ENCODE results near the gene CLPX. TPM values are rescaled to one million over a fixed set of nuclear protein-coding genes. Genes with fewer than 3 reads are reported as not detected.

The CLPX gene
- total RNA-seq, 1 donor from 2014 or later: 45.3 TPM

GRCh38 chr15:65209701-65210643, 24.8 kb upstream of the CLPX start:
- DNase-seq (ENCODE audit: low read depth): no peak
- Histone ChIP-seq H3K36me3 (ENCODE audit: control insufficient read depth, insufficient read depth, low read length) (no peaks in the 10 kb centered on the region), H3K27me3 (ENCODE audit: control insufficient read depth, insufficient read depth, low read length) (no peaks in the 10 kb centered on the region), H3K4me3 (ENCODE audit: low read depth, low read length) (no peak overlapping the region)
- TF ChIP-seq, protein P1, sequence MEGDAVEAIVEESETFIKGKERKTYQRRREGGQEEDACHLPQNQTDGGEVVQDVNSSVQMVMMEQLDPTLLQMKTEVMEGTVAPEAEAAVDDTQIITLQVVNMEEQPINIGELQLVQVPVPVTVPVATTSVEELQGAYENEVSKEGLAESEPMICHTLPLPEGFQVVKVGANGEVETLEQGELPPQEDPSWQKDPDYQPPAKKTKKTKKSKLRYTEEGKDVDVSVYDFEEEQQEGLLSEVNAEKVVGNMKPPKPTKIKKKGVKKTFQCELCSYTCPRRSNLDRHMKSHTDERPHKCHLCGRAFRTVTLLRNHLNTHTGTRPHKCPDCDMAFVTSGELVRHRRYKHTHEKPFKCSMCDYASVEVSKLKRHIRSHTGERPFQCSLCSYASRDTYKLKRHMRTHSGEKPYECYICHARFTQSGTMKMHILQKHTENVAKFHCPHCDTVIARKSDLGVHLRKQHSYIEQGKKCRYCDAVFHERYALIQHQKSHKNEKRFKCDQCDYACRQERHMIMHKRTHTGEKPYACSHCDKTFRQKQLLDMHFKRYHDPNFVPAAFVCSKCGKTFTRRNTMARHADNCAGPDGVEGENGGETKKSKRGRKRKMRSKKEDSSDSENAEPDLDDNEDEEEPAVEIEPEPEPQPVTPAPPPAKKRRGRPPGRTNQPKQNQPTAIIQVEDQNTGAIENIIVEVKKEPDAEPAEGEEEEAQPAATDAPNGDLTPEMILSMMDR (IDR thresholded peaks at IDR 0.05; ENCODE audit: insufficient read depth, low read length, severe bottlenecking): no peak
- FAIRE-seq: no peak

DNA sequence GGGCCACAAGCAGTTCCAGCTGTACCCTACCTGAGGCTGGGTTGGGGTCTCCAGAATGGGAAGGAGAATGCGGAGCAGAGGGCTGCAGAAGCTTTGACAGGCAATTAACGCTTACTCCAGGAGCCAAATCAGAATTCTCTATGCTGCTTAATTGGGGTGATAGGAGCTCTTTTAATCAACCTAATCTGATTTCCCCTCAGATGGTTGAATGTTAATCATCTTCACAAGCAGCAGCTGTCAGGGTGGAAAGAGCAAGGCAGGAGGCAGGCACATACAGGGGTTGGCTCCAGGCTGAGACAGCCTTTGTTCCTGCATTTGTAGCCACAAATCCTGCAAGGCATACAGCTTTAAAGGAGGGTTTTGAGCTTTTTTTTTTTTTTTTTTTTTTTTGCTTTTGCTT, 23.5 kb upstream of the CLPX start:
- DNase-seq (ENCODE audit: low read depth) (no peak), FAIRE-seq (no peak)
- H3K4me3 ChIP-seq (ENCODE audit: low read depth, low read length): no peak overlapping the region
- no peaks in the 10 kb centered on the region for H3K36me3 ChIP-seq (ENCODE audit: control insufficient read depth, insufficient read depth, low read length)
- TF ChIP-seq, protein P1 (IDR thresholded peaks at IDR 0.05; ENCODE audit: insufficient read depth, low read length, severe bottlenecking): no peak
- no peaks in the 10 kb centered on the region for H3K27me3 ChIP-seq (ENCODE audit: control insufficient read depth, insufficient read depth, low read length)

- Histone ChIP-seq H3K4me3 (ENCODE audit: low read depth, low read length) (no peak overlapping the region), H3K36me3 (ENCODE audit: control insufficient read depth, insufficient read depth, low read length) (no peaks in the 10 kb centered on the region), H3K27me3 (ENCODE audit: control insufficient read depth, insufficient read depth, low read length) (no peaks in the 10 kb centered on the region)
- FAIRE-seq: peak; percentile 58
- no peak for DNase-seq (ENCODE audit: low read depth)
- TF ChIP-seq, protein P1 (IDR thresholded peaks at IDR 0.05; ENCODE audit: insufficient read depth, low read length, severe bottlenecking): no peak
These were observed 22.2 kb upstream of the CLPX start for GRCh38 chr15:65207280-65207840.

- TF ChIP-seq, protein P1 (IDR thresholded peaks at IDR 0.05; ENCODE audit: insufficient read depth, low read length, severe bottlenecking): no peak
- DNase-seq (ENCODE audit: low read depth): no peak
- H3K4me3 ChIP-seq (ENCODE audit: low read depth, low read length): no peak overlapping the region
- H3K27me3 ChIP-seq (ENCODE audit: control insufficient read depth, insufficient read depth, low read length): no peaks in the 10 kb centered on the region
- FAIRE-seq: no peak
- no peaks in the 10 kb centered on the region for H3K36me3 ChIP-seq (ENCODE audit: control insufficient read depth, insufficient read depth, low read length)
These were observed 21.6 kb upstream of the CLPX start for GRCh38 chr15:65206750-65207149.

- no peak for FAIRE-seq
- Histone ChIP-seq H3K4me3 (ENCODE audit: low read depth, low read length) (no peak overlapping the region), H3K27me3 (ENCODE audit: control insufficient read depth, insufficient read depth, low read length) (no peaks in the 10 kb centered on the region), H3K36me3 (ENCODE audit: control insufficient read depth, insufficient read depth, low read length) (no peaks in the 10 kb centered on the region)
- no peak for DNase-seq (ENCODE audit: low read depth)
- TF ChIP-seq, protein P1 (IDR thresholded peaks at IDR 0.05; ENCODE audit: insufficient read depth, low read length, severe bottlenecking): no peak
These were observed 20.0 kb upstream of the CLPX start for GRCh38 chr15:65204931-65205660.
